Measurements from ENCODE around the gene CFDP1.

GRCh38 chr16:75254359-75254837 lies 178.9 kb downstream of the CFDP1 start:
- TF ChIP-seq CTCF (conservative IDR thresholded peaks at IDR 0.05 in 1 of 2, IDR thresholded peaks at IDR 0.05 in 1 of 2; ENCODE audit: extremely low read depth in 1 of 2, insufficient read depth in 1 of 2, low read depth in 1 of 2, low read length in 2 of 2) (no peak), EZH2 (IDR thresholded peaks at IDR 0.05; ENCODE audit: borderline replicate concordance, low read length) (no peak)

All from mammary epithelial cell (primary cell).